ENCODE results near the gene SPI1. TPM values are rescaled to one million over a fixed set of nuclear protein-coding genes. Genes with fewer than 3 reads are reported as not detected.

SPI1 gene
- total and polyA plus RNA-seq, 9 donors: 3.6 to 8.2 (median 5.9) TPM

Other genes starting within 250 kb of the SPI1 start
- 90.2 TPM for gene ARFGAP2, start 201.7 kb downstream of the SPI1 start, total RNA-seq
- gene ARFGAP2, start 201.7 kb downstream of the SPI1 start, polyA plus RNA-seq (ENCODE audit: insufficient read depth in 1 of 8, insufficient read length in 8 of 8, low replicate concordance in 1 of 8): 10 to 100 TPM; 59.8 to 91.0 (median 72.3) TPM
- gene PACSIN3, start 192.1 kb downstream of the SPI1 start, total RNA-seq: 215 TPM
- 100 to 1,000 TPM; 123 to 239 (median 203) TPM for gene PACSIN3, start 192.1 kb downstream of the SPI1 start, polyA plus RNA-seq (ENCODE audit: insufficient read depth in 1 of 8, insufficient read length in 8 of 8, low replicate concordance in 1 of 8)
- gene DDB2, start 163.6 kb downstream of the SPI1 start, total RNA-seq: 11.9 TPM
- gene DDB2, start 163.6 kb downstream of the SPI1 start, polyA plus RNA-seq (ENCODE audit: insufficient read depth in 1 of 8, insufficient read length in 8 of 8, low replicate concordance in 1 of 8): 10 to 100 TPM in 7 of 8 donors, 1 to 10 TPM in 1; 9.7 to 15.1 (median 12.1) TPM
- gene ACP2, start 129.7 kb downstream of the SPI1 start, total RNA-seq: 15.6 TPM
- gene ACP2, start 129.7 kb downstream of the SPI1 start, polyA plus RNA-seq (ENCODE audit: insufficient read depth in 1 of 8, insufficient read length in 8 of 8, low replicate concordance in 1 of 8): 10 to 100 TPM; 19.3 to 31.8 (median 28.4) TPM
- gene NR1H3, start 120.6 kb downstream of the SPI1 start, total RNA-seq: 18.8 TPM
- gene NR1H3, start 120.6 kb downstream of the SPI1 start, polyA plus RNA-seq (ENCODE audit: insufficient read depth in 1 of 8, insufficient read length in 8 of 8, low replicate concordance in 1 of 8): 10 to 100 TPM; 12.9 to 26.2 (median 15.1) TPM
- gene MADD, start 108.4 kb downstream of the SPI1 start, total RNA-seq: 16.7 TPM
- 10 to 100 TPM; 25.0 to 34.3 (median 31.0) TPM for gene MADD, start 108.4 kb downstream of the SPI1 start, polyA plus RNA-seq (ENCODE audit: insufficient read depth in 1 of 8, insufficient read length in 8 of 8, low replicate concordance in 1 of 8)
- 0.13 TPM for gene MYBPC3, start 25.8 kb downstream of the SPI1 start, total RNA-seq
- gene MYBPC3, start 25.8 kb downstream of the SPI1 start, polyA plus RNA-seq (ENCODE audit: insufficient read depth in 1 of 8, insufficient read length in 8 of 8, low replicate concordance in 1 of 8): 1 to 10 TPM in 1 of 8 donors, under 1 TPM in 7; 0.06 to 1.1 (median 0.30) TPM
- 37.7 TPM for gene SLC39A13, start 30.0 kb upstream of the SPI1 start, total RNA-seq
- 10 to 100 TPM; 36.2 to 46.5 (median 42.5) TPM for gene SLC39A13, start 30.0 kb upstream of the SPI1 start, polyA plus RNA-seq (ENCODE audit: insufficient read depth in 1 of 8, insufficient read length in 8 of 8, low replicate concordance in 1 of 8)
- gene PSMC3, start 47.9 kb upstream of the SPI1 start, total RNA-seq: 99.1 TPM
- gene PSMC3, start 47.9 kb upstream of the SPI1 start, polyA plus RNA-seq (ENCODE audit: insufficient read depth in 1 of 8, insufficient read length in 8 of 8, low replicate concordance in 1 of 8): 100 to 1,000 TPM; 125 to 159 (median 136) TPM
- 57.9 TPM for gene RAPSN, start 70.6 kb upstream of the SPI1 start, total RNA-seq
- gene RAPSN, start 70.6 kb upstream of the SPI1 start, polyA plus RNA-seq (ENCODE audit: insufficient read depth in 1 of 8, insufficient read length in 8 of 8, low replicate concordance in 1 of 8): 100 to 1,000 TPM in 3 of 8 donors, 10 to 100 TPM in 5; 89.9 to 113 (median 99.4) TPM
- gene CELF1, start 174.6 kb upstream of the SPI1 start, total RNA-seq: 58.0 TPM
- 10 to 100 TPM; 46.9 to 74.3 (median 60.7) TPM for gene CELF1, start 174.6 kb upstream of the SPI1 start, polyA plus RNA-seq (ENCODE audit: insufficient read depth in 1 of 8, insufficient read length in 8 of 8, low replicate concordance in 1 of 8)
- gene PTPMT1, start 187.1 kb upstream of the SPI1 start, total RNA-seq: 36.1 TPM
- gene PTPMT1, start 187.1 kb upstream of the SPI1 start, polyA plus RNA-seq (ENCODE audit: insufficient read depth in 1 of 8, insufficient read length in 8 of 8, low replicate concordance in 1 of 8): 10 to 100 TPM; 26.0 to 31.2 (median 28.3) TPM
- 16.0 TPM for gene KBTBD4, start 200.4 kb upstream of the SPI1 start, total RNA-seq
- 10 to 100 TPM; 11.8 to 16.5 (median 15.1) TPM for gene KBTBD4, start 200.4 kb upstream of the SPI1 start, polyA plus RNA-seq (ENCODE audit: insufficient read depth in 1 of 8, insufficient read length in 8 of 8, low replicate concordance in 1 of 8)
- 97.4 TPM for gene NDUFS3, start 200.5 kb upstream of the SPI1 start, total RNA-seq
- 100 to 1,000 TPM in 2 of 8 donors, 10 to 100 TPM in 6; 90.9 to 103 (median 96.0) TPM for gene NDUFS3, start 200.5 kb upstream of the SPI1 start, polyA plus RNA-seq (ENCODE audit: insufficient read depth in 1 of 8, insufficient read length in 8 of 8, low replicate concordance in 1 of 8)
- 2.9 TPM for gene FAM180B, start 208.1 kb upstream of the SPI1 start, total RNA-seq
- gene FAM180B, start 208.1 kb upstream of the SPI1 start, polyA plus RNA-seq (ENCODE audit: insufficient read depth in 1 of 8, insufficient read length in 8 of 8, low replicate concordance in 1 of 8): 1 to 10 TPM; 1.9 to 5.7 (median 3.8) TPM
- gene C1QTNF4, start 215.9 kb upstream of the SPI1 start, total RNA-seq: 11.3 TPM
- 10 to 100 TPM in 5 of 8 donors, 1 to 10 TPM in 3; 8.4 to 16.8 (median 10.2) TPM for gene C1QTNF4, start 215.9 kb upstream of the SPI1 start, polyA plus RNA-seq (ENCODE audit: insufficient read depth in 1 of 8, insufficient read length in 8 of 8, low replicate concordance in 1 of 8)